ENCODE data around the gene CD177.
"Not testable (repeated sequence)": the region's sequence is repeated elsewhere in the genome, so short reads cannot be mapped to it uniquely, and the experiment has no call there.

The CD177 gene

DNA sequence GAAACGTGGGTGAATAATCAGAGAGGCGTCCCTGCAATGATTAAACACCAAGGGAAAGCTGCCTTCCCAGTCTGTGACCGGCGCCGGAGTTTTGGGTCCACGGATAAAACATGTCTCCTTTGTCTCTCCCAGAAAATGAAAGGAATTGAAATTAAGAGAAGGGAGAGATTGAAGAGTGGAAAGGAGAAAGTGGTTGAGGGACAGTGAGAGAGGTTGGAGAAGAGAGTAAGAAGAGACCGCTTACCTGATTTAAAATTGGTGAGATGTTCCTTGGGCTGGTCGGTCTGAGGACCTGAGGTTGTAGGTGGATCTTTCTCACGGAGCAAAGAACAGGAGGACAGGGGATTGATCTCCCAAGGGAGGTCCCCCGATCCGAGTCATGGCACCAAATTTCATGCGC is 24.9 kb upstream of the CD177 start:
- H3K27ac Mint-ChIP-seq, H3K36me3 Mint-ChIP-seq, H3K4me1 Mint-ChIP-seq: not testable (repeated sequence)

DNA sequence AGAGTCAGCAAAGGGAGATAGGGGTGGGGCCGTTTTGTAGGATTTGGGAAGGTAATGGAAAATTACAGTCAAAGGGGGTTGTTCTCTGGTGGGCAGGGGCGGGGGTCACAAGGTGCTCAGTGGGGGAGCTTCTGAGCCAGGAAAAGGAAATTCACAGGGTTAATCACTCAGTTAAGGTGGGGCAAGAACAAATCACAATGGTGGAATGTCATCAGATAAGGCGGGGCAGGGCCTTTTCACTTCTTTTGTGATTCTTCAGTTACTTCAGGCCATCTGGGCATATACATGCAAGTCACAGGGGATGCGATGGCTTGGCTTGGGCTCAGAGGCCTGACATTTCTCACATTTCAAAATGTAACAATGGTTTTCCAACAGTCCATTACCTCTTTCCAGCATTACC is 24.4 kb upstream of the CD177 start:
- H3K27me3 Mint-ChIP-seq, H3K27ac Mint-ChIP-seq, H3K4me1 Mint-ChIP-seq, H3K36me3 Mint-ChIP-seq, H3K4me3 Mint-ChIP-seq, H3K9me3 Mint-ChIP-seq: not testable (repeated sequence)

More for the DNA sequence above, 24.9 kb upstream of the CD177 start:
- H3K9me3 Mint-ChIP-seq, H3K4me3 Mint-ChIP-seq, H3K27me3 Mint-ChIP-seq: not testable (repeated sequence)

GRCh38 chr19:43329989-43330388 is 23.5 kb upstream of the CD177 start:
- no peak overlapping the region for H3K27ac Mint-ChIP-seq
- no peaks in the 10 kb centered on the region for H3K4me1 Mint-ChIP-seq
- H3K27me3 Mint-ChIP-seq: no peaks in the 10 kb centered on the region
- H3K9me3 Mint-ChIP-seq: no peaks in the 10 kb centered on the region
- no peaks in the 10 kb centered on the region for H3K36me3 Mint-ChIP-seq
- no peak overlapping the region for H3K4me3 Mint-ChIP-seq

- Mint-ChIP-seq H3K9me3 (no peaks in the 10 kb centered on the region), H3K27ac (no peak overlapping the region), H3K36me3 (no peaks in the 10 kb centered on the region), H3K4me1 (no peaks in the 10 kb centered on the region), H3K27me3 (no peaks in the 10 kb centered on the region), H3K4me3 (no peak overlapping the region)
Observed at GRCh38 chr19:43330726-43331434, 22.6 kb upstream of the CD177 start.

DNA sequence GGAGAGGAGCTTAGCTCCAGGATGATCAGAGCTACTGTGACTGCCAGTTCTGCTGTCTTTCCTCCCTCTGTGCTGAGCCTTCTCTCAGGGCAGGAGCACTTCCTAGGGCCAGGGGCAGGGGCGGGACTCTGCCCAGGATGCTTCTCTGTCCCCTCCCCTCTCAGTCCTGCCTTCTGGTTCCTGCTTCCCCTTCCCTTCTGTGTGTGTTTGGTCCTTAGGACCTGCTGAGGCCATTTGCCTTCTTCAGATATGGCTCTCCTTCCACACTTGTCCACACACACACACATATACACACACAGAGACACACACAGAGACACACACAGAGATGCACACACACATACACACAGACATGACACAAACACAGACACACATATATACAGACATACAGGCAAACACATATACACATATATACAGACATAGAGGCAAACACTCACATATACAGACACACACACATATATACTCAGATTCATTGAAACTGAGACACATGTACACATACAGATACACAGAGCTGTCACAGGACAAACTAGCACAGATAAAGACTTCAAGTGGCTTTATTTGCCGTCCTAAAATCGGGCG is 22.0 kb upstream of the CD177 start:
- H3K36me3 Mint-ChIP-seq: no peaks in the 10 kb centered on the region
- H3K4me1 Mint-ChIP-seq: no peaks in the 10 kb centered on the region
- no peaks in the 10 kb centered on the region for H3K9me3 Mint-ChIP-seq
- no peak overlapping the region for H3K27ac Mint-ChIP-seq
- H3K4me3 Mint-ChIP-seq: no peak overlapping the region
- H3K27me3 Mint-ChIP-seq: no peaks in the 10 kb centered on the region

- Mint-ChIP-seq H3K4me3 (no peak overlapping the region), H3K36me3 (no peaks in the 10 kb centered on the region), H3K4me1 (no peaks in the 10 kb centered on the region), H3K27ac (no peak overlapping the region), H3K27me3 (no peaks in the 10 kb centered on the region), H3K9me3 (no peaks in the 10 kb centered on the region)
Observed at GRCh38 chr19:43332058-43332922, 21.2 kb upstream of the CD177 start.

DNA sequence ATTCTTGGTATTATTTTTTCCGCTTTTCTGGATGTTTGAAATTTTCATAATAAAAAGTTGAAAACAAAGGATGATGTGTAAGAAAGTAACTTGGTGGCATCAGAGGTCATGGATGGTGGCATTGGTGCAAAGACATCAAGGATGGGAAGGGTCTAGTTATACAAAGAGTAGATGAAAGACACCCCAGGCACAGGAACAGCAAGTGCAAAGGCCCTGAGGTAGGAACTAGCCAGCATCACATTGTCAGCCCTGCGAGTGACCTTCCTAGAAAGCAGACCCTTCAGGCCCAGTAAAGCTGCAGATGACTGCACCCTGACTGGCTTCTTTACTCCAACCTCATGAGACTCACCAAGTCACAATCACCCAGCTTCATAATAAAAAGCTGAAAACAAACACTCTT is 17.0 kb upstream of the CD177 start:
- not testable (repeated sequence) for H3K27ac Mint-ChIP-seq, H3K4me1 Mint-ChIP-seq, H3K9me3 Mint-ChIP-seq, H3K36me3 Mint-ChIP-seq, H3K4me3 Mint-ChIP-seq, H3K27me3 Mint-ChIP-seq

- Mint-ChIP-seq H3K27ac (no peak overlapping the region), H3K9me3 (no peaks in the 10 kb centered on the region), H3K36me3 (no peaks in the 10 kb centered on the region), H3K27me3 (peaks cover 10% of the 10 kb centered on the region), H3K4me3 (no peak overlapping the region), H3K4me1 (no peaks in the 10 kb centered on the region)
Observed at GRCh38 chr19:43337737-43338136, 15.7 kb upstream of the CD177 start.

DNA sequence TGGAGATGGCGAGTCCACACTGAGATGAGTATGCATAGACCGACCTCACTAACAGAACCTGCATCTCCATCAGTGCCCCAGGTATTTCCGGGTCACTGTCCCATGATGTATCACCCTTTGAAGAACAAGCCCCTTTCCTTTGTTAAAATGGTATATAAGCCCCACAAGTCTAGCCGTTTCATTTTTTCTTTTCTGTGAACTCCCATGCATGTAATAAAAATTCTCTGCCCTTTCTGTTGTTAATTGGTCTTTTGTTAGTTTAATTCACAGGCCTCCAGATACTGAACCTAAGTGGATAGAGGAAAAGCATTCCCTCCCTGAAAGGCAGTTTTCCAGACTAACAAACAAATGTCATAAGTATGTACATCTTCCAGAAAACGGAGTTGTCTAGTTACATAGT is 15.0 kb upstream of the CD177 start:
- Mint-ChIP-seq H3K36me3 (no peaks in the 10 kb centered on the region), H3K9me3 (no peaks in the 10 kb centered on the region), H3K27ac (no peak overlapping the region), H3K27me3 (peaks cover 11% of the 10 kb centered on the region), H3K4me3 (no peak overlapping the region), H3K4me1 (no peaks in the 10 kb centered on the region)

DNA sequence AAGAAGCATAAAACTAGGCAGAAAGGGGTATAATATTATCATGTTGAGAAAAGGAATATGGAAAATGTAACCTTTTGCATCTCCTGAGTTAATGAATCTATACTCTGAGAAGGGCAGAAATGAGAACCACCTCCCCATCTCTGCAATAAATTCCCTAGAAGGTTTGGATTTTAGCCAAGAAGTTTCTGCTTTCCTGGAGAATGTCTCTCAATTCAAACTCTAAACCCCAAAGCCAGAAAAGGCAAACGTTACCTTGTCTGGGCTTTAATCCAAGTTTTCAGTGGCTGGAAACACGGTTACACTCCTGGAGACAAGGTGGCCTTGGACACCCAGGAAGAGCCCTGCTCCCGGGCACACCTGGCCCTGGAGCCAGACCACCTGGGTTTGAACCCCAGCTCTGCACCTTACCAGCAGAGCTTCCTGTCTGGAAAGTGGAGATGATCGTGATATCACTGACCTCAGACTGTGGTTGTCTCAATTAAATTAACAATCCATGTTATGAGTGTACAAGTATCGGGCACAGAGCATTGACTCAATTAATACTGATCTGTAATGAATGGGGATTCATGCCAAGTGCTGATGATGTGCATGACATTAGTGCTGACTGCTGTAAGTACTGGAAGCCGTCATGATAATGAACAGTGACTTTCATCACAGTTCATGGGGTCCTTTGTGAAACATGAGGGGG is 14.1 kb upstream of the CD177 start:
- not testable (repeated sequence) for H3K9me3 Mint-ChIP-seq
- peaks cover 11% of the 10 kb centered on the region for H3K27me3 Mint-ChIP-seq

GRCh38 chr19:43340101-43340500 is 13.4 kb upstream of the CD177 start:
- H3K27ac Mint-ChIP-seq, H3K9me3 Mint-ChIP-seq, H3K4me3 Mint-ChIP-seq, H3K4me1 Mint-ChIP-seq, H3K36me3 Mint-ChIP-seq: not testable (repeated sequence)
- H3K27me3 Mint-ChIP-seq: peaks cover 12% of the 10 kb centered on the region

More for the DNA sequence above, 14.1 kb upstream of the CD177 start:
- H3K36me3 Mint-ChIP-seq, H3K27ac Mint-ChIP-seq, H3K4me3 Mint-ChIP-seq, H3K4me1 Mint-ChIP-seq: not testable (repeated sequence)

GRCh38 chr19:43341098-43341497 is 12.4 kb upstream of the CD177 start:
- H3K36me3 Mint-ChIP-seq, H3K4me1 Mint-ChIP-seq: not testable (repeated sequence)
- H3K27me3 Mint-ChIP-seq: peaks cover 12% of the 10 kb centered on the region

DNA sequence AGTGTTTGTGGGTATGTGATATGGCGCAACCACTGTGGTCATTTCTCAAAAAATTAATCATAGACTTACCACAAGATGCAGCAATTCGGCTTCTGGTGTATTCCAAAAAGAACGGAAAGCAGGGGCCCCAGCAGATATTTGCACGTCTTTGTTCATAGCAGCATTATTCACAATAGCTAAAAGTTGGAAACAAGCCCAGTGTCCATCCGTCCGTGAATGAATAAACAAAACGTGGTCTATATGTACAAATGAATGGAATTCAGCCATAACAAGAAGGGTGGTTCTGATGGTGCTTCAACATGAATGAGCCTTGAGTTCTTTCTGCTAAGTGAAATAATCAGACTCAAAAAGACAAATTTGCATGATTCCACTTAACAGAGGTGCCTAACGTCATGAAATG is 11.4 kb upstream of the CD177 start:
- H3K4me1 Mint-ChIP-seq, H3K4me3 Mint-ChIP-seq, H3K9me3 Mint-ChIP-seq, H3K36me3 Mint-ChIP-seq, H3K27ac Mint-ChIP-seq: not testable (repeated sequence)
- H3K27me3 Mint-ChIP-seq: peaks cover 12% of the 10 kb centered on the region

More at GRCh38 chr19:43341098-43341497, 12.4 kb upstream of the CD177 start:
- H3K4me3 Mint-ChIP-seq, H3K27ac Mint-ChIP-seq, H3K9me3 Mint-ChIP-seq: not testable (repeated sequence)

DNA sequence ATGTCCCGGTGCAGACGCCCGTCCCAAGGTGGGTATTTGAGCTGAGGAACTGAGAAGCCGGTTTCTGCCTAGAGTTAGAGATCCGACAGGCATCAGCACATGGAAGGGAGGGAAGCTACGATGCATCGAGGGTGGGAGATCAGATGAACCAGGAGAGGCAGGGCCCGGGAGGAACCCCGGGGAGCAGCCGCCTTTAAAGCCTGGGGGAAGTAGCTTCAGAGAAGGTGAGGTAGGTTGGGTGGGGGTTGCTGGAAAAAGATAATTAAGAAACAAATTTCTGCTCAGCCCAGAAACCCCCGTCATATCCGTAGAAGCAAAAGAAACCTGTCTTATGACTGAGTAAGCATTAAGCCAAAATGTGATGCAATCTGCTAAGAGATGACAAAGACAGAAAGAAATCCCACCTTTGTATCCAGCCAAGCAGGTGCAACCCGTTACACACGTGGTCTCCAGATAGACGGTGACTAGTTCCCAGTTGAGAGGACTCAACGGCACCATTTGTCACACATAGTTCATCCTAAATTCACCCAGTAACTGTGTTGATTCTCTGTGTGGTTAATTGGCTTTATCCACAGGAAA is 9.1 kb upstream of the CD177 start:
- H3K4me1 Mint-ChIP-seq, H3K4me3 Mint-ChIP-seq, H3K36me3 Mint-ChIP-seq, H3K9me3 Mint-ChIP-seq, H3K27ac Mint-ChIP-seq: not testable (repeated sequence)
- peaks cover 14% of the 10 kb centered on the region for H3K27me3 Mint-ChIP-seq

DNA sequence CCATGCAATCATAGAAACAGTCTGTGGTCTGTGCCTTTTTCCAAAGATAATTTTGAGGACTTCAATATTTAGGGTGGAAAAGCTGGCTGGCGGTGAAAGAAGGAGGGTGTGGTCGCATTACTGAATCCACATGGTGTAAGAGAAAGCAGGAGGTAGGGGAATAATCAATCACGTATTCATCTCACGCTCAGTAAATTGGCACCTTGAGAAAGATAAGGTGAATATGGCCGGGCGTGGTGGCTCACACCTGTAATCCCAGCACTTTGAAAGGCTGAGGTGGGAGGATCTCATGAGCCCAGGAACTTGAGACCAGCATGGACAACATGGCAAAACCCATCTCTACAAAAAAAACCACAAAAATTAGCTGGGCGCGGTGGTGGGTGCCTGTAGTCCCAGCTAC is 3.7 kb upstream of the CD177 start:
- H3K9me3 Mint-ChIP-seq, H3K4me1 Mint-ChIP-seq, H3K36me3 Mint-ChIP-seq, H3K27me3 Mint-ChIP-seq, H3K4me3 Mint-ChIP-seq, H3K27ac Mint-ChIP-seq: not testable (repeated sequence)
